GM18505 (cell line): ENCODE results near the gene BCL2.

Experiments
- ATAC-seq: cut with Tn5 transposase; IDR thresholded peaks from one replicate; pipeline ENCODE4 v1.9.1; 2021; ENCODE audit not compliant: unreplicated experiment
- POLR2A ChIP-seq: IDR thresholded peaks from 4 replicates; pipeline ENCODE4 v1.6.1; 2011; ENCODE audit warnings: borderline replicate concordance; ENCODE audit not compliant: insufficient read depth, insufficient read length; ENCODE audit errors: extremely low read depth

Gene BCL2

GRCh38 chr18:63138436-63139340 is 180.9 kb downstream of the BCL2 start:
- peak; percentile 70 for TF ChIP-seq POLR2A
- ATAC-seq, result peak; percentile 41

GRCh38 chr18:63137999-63138435 is 181.6 kb downstream of the BCL2 start:
- ATAC-seq, result no peak
- no peak for TF ChIP-seq POLR2A

- TF ChIP-seq POLR2A, result no peak
- no peak for ATAC-seq
Measured at GRCh38 chr18:63135101-63135500, 184.5 kb downstream of the BCL2 start.

DNA sequence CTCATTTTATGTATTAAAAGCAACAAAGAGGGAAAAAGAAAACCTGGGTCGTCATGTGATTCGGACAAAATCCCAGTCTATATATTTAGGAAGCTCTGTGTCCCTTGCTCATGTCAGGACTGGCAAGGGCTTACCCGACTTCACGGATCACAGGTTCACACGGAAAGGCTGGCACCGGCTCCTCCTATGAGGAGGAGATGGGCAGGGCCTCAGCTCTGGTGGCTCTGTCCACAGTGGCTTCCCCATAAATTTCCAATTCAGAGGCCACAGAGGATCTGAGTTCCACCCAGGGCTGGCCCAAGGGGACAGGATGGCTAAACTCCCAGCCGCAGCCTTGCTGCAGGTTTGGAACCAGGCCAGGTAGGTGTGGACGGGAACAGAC is 186.8 kb downstream of the BCL2 start:
- no peak for TF ChIP-seq POLR2A
- no peak for ATAC-seq

DNA sequence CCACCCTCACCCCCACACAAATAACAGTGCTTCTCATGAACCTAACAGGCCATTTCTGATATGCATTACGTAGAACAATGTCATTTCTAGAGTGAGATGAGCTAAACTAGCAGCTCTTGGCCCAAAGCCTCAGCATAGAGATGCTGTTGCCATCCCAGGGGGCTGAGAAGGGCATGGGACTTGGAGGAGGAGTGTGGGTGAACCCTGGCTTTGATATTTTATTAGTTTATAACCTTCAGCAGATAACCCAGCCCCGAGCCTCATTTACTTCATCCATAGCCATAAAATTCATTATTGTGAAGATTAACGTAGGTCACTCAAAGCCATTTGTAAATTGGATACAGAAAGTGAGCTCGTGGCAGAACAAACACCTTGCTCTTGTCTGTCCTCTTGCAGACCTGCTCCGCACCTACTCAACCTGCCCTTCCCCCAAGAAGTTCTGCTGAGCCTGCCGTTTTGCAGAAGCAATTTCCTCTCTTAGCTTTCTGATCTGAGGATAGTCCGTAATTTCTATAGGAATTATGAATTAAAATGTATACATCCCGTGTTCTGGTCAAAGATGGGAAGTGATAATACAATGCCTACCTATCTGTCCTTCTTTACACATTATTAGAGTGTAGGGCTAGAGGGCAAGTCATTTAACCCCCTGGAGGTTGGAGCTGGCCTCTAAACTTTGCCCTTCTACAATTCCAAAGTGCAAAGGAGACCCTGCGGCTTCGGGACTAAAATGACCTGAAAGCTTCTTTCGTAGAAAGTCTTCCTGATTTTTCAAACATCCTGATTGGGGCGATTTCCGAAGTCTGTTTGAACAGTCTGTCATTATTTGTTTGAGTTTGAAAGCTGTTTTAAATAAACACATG is 187.4 kb downstream of the BCL2 start:
- ATAC-seq, result no peak

GRCh38 chr18:63131106-63131958 is 188.2 kb downstream of the BCL2 start:
- ATAC-seq, result no peak
- TF ChIP-seq POLR2A, result no peak

More for the DNA sequence above, 187.4 kb downstream of the BCL2 start:
- TF ChIP-seq POLR2A, result no peak

DNA sequence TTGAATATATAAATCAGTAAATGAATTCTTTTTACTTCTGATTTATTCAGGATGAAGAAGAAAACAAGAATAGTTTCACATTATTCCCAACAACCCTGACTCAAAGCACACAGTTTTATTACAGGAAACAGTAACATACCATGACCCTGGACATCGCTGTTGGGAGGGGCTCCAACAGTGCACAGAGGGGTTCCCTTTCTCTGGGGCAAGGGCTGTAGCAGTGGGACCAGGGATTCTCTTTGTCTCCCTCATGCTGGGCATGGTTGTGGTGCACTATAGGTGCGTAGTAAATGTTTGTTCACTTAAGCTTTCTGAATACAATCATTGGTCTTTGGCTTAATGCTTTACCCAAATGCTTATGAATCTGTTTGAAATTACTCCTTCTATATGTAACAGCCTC is 189.4 kb downstream of the BCL2 start:
- no peak for TF ChIP-seq POLR2A
- no peak for ATAC-seq

- TF ChIP-seq POLR2A, result no peak
- ATAC-seq, result no peak
Measured at GRCh38 chr18:63128237-63128974, 191.2 kb downstream of the BCL2 start.

DNA sequence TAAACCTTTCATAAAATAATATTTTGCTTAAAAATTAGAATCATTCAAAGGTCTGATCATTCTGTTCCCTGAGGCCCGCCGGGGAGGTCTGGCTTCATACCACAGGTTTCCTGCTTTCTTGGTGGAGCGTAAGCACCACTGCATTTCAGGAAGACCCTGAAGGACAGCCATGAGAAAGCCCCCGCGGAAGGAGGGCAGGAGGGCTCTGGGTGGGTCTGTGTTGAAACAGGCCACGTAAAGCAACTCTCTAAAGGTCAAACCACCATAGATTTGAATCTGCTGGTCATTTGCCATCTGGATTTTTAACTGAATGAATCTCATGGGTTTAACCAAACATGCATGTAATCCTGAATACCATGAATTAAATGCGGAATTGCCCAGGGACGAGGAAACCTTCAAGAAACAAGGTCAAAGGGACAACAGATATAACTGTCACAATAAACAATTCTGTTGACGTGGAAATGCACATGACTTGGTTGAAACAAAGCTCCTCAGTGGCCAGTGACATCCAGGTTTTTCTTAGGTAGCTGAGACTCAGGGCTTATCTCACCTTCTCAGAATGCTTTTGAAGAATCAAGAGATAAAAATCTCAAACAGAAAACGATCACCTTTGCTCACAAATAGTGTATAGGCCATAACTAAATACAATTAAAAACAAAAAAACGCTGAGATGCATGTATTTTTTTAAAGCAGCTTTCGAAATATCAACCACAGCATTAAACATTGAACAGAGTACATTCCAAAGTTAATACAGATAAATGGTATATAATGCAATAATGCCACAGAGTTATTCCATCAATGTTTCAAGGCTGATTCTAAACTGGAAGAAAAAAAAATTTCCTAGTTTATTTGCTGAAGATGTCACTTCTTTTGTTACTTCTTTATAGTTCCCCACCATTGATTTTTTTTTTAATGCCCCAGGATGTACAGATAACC is 193.2 kb downstream of the BCL2 start:
- no peak for ATAC-seq
- TF ChIP-seq POLR2A, result no peak

DNA sequence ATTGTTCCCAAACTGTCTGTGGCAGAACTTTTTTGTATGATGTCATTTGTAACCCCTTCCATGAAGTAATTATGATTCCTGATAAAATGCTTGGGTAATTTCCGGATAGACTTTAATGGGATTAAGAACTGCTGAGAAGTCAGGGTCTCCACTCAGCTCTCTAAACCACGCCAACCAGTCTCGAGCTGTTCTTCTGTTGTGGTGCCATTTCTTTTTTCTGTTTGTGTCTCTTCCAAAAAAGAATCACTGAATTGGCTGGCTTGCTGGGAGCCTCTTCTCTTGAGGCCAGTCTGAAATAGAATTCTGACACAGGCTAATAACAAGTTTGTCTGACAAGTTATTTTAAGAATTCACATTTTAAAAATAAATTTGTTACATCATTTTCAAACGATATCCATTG is 198.9 kb downstream of the BCL2 start:
- no peak for ATAC-seq
- TF ChIP-seq POLR2A, result no peak

- no peak for ATAC-seq
- TF ChIP-seq POLR2A, result no peak
Measured at GRCh38 chr18:63119647-63120046, 199.9 kb downstream of the BCL2 start.
